ENCODE measurements around the gene ITM2B.

ITM2B gene

GRCh38 chr13:48188601-48189000, 44.4 kb upstream of the ITM2B start:
- Histone ChIP-seq H3K9ac (no peak overlapping the region), H3K27ac (no peak overlapping the region), H3K9me3 (ENCODE audit: control insufficient read depth, low read length) (no peaks in the 10 kb centered on the region), H3K4me3 (ENCODE audit: low read depth, low read length) (no peak overlapping the region), H3K4me2 (ENCODE audit: low read length) (no peak overlapping the region), H3K36me3 (ENCODE audit: control insufficient read depth, insufficient read depth, low read length) (no peaks in the 10 kb centered on the region), H3K4me1 (no peaks in the 10 kb centered on the region), H2AFZ (no peak overlapping the region), H3K79me2 (no peaks in the 10 kb centered on the region), H3K27me3 (ENCODE audit: control insufficient read depth, insufficient read depth, low read length) (no peaks in the 10 kb centered on the region)
- no peak for TF ChIP-seq CTCF (IDR thresholded peaks at IDR 0.05)

GRCh38 chr13:48189171-48189570, 43.8 kb upstream of the ITM2B start:
- TF ChIP-seq CTCF (IDR thresholded peaks at IDR 0.05), result no peak
- Histone ChIP-seq H3K4me2 (ENCODE audit: low read length) (no peak overlapping the region), H3K9me3 (ENCODE audit: control insufficient read depth, low read length) (no peaks in the 10 kb centered on the region), H3K9ac (no peak overlapping the region), H3K27ac (no peak overlapping the region), H3K36me3 (ENCODE audit: control insufficient read depth, insufficient read depth, low read length) (no peaks in the 10 kb centered on the region), H3K27me3 (ENCODE audit: control insufficient read depth, insufficient read depth, low read length) (no peaks in the 10 kb centered on the region), H3K79me2 (no peaks in the 10 kb centered on the region), H3K4me3 (ENCODE audit: low read depth, low read length) (no peak overlapping the region), H3K4me1 (no peaks in the 10 kb centered on the region), H2AFZ (no peak overlapping the region)

GRCh38 chr13:48192411-48192935, 40.5 kb upstream of the ITM2B start:
- Histone ChIP-seq H2AFZ (no peak overlapping the region), H3K9ac (no peak overlapping the region), H3K36me3 (ENCODE audit: control insufficient read depth, insufficient read depth, low read length) (no peaks in the 10 kb centered on the region), H3K4me3 (ENCODE audit: low read depth, low read length) (no peak overlapping the region), H3K27me3 (ENCODE audit: control insufficient read depth, insufficient read depth, low read length) (no peaks in the 10 kb centered on the region), H3K9me3 (ENCODE audit: control insufficient read depth, low read length) (no peaks in the 10 kb centered on the region), H3K4me2 (ENCODE audit: low read length) (no peak overlapping the region), H3K79me2 (no peaks in the 10 kb centered on the region), H3K27ac (no peak overlapping the region), H3K4me1 (no peaks in the 10 kb centered on the region)
- TF ChIP-seq CTCF (IDR thresholded peaks at IDR 0.05), result no peak

GRCh38 chr13:48194379-48194754, 38.6 kb upstream of the ITM2B start:
- Histone ChIP-seq H3K27me3 (ENCODE audit: control insufficient read depth, insufficient read depth, low read length) (no peaks in the 10 kb centered on the region), H3K4me1 (no peaks in the 10 kb centered on the region), H3K4me2 (ENCODE audit: low read length) (no peak overlapping the region), H3K27ac (no peak overlapping the region), H3K4me3 (ENCODE audit: low read depth, low read length) (no peak overlapping the region), H3K36me3 (ENCODE audit: control insufficient read depth, insufficient read depth, low read length) (no peaks in the 10 kb centered on the region), H2AFZ (no peak overlapping the region), H3K79me2 (no peaks in the 10 kb centered on the region), H3K9ac (no peak overlapping the region), H3K9me3 (ENCODE audit: control insufficient read depth, low read length) (no peaks in the 10 kb centered on the region)
- TF ChIP-seq CTCF (IDR thresholded peaks at IDR 0.05), result no peak

- Histone ChIP-seq H3K4me2 (ENCODE audit: low read length) (no peak overlapping the region), H3K36me3 (ENCODE audit: control insufficient read depth, insufficient read depth, low read length) (peaks cover 2% of the 10 kb centered on the region), H3K4me3 (ENCODE audit: low read depth, low read length) (no peak overlapping the region), H3K27me3 (ENCODE audit: control insufficient read depth, insufficient read depth, low read length) (no peaks in the 10 kb centered on the region), H3K9me3 (ENCODE audit: control insufficient read depth, low read length) (no peaks in the 10 kb centered on the region), H3K79me2 (no peaks in the 10 kb centered on the region), H2AFZ (no peak overlapping the region), H3K4me1 (no peaks in the 10 kb centered on the region), H3K9ac (no peak overlapping the region), H3K27ac (no peak overlapping the region)
- no peak for TF ChIP-seq CTCF (IDR thresholded peaks at IDR 0.05)
These were observed 33.5 kb upstream of the ITM2B start for GRCh38 chr13:48199404-48199946.
